Tongue (tissue), 2 donors: Measurements from ENCODE around the gene MBP. TPM values are rescaled to one million over a fixed set of nuclear protein-coding genes. Genes with fewer than 3 reads are reported as not detected.
A peak's percentile ranks its signal among the peaks of the same experiment; 100 is the strongest.

Source experiments
- DNase-seq: peaks from one replicate; pipeline ENCODE4 v3.0.0-alpha.2; 2015
- total RNA-seq: library from RNA; depleted of rRNA; stranded (reverse); fragments of >200 nt; gene quantifications from one replicate; pipeline ENCODE4 v1.2.3, GENCODE V29; 2014

Gene MBP
- total RNA-seq, 1 donor from 2014 or later, result 43.0 TPM

GRCh38 chr18:77047803-77048419 lies 84.7 kb downstream of the MBP start:
- DNase-seq, result no peak

- DNase-seq, result no peak
Measured at GRCh38 chr18:77046994-77047393, 85.6 kb downstream of the MBP start.

GRCh38 chr18:77046409-77046808 lies 86.2 kb downstream of the MBP start:
- no peak for DNase-seq

GRCh38 chr18:77045677-77046076 lies 86.9 kb downstream of the MBP start:
- no peak for DNase-seq

GRCh38 chr18:77044866-77045664 lies 87.5 kb downstream of the MBP start:
- no peak for DNase-seq

GRCh38 chr18:77043541-77044280 lies 88.9 kb downstream of the MBP start:
- no peak for DNase-seq

GRCh38 chr18:77042583-77042982 lies 90.0 kb downstream of the MBP start:
- peak; percentile 73 for DNase-seq

- no peak for DNase-seq
Measured at GRCh38 chr18:77039196-77040130, 93.1 kb downstream of the MBP start.

GRCh38 chr18:77038182-77038858 lies 94.3 kb downstream of the MBP start:
- no peak for DNase-seq

- DNase-seq, result no peak
Measured at GRCh38 chr18:77037567-77037966, 95.0 kb downstream of the MBP start.

GRCh38 chr18:77035380-77036187 lies 97.0 kb downstream of the MBP start:
- DNase-seq, result peak; percentile 54

GRCh38 chr18:77033575-77033974 lies 99.0 kb downstream of the MBP start:
- DNase-seq, result no peak

GRCh38 chr18:77032181-77032701 lies 100.3 kb downstream of the MBP start:
- peak; percentile 41 for DNase-seq

GRCh38 chr18:77031662-77032061 lies 100.9 kb downstream of the MBP start:
- DNase-seq, result no peak

GRCh38 chr18:77030201-77030600 lies 102.4 kb downstream of the MBP start:
- no peak for DNase-seq

- no peak for DNase-seq
Measured at GRCh38 chr18:77025831-77026363, 106.7 kb downstream of the MBP start.

- no peak for DNase-seq
Measured at GRCh38 chr18:77025123-77025522, 107.5 kb downstream of the MBP start.

- no peak for DNase-seq
Measured at GRCh38 chr18:77024476-77024875, 108.1 kb downstream of the MBP start.

- DNase-seq, result peak; percentile 76
Measured at GRCh38 chr18:77023102-77023782, 109.3 kb downstream of the MBP start.
